OCI-LY1 (cell line): ENCODE results near the gene LETMD1.

Experiments used
- EZH2 ChIP-seq: fragments of 200-600 bp; sonication (generic), shearing (Covaris generic); IDR thresholded peaks from 2 replicates; pipeline ENCODE4 v1.8.0; 2017; ENCODE audit warnings: borderline replicate concordance, mixed run types, mild to moderate bottlenecking, antibody characterized with exemption, low read length, moderate library complexity, mixed read lengths
- TF ChIP-seq, protein P1 (sequence below): fragments of 200-600 bp; sonication (generic), shearing (Covaris generic); IDR thresholded peaks from 2 replicates; pipeline ENCODE4 v1.5.1; 2017; ENCODE audit warnings: mild to moderate bottlenecking, antibody characterized with exemption, low read length, moderate library complexity, mixed read lengths

DNA sequence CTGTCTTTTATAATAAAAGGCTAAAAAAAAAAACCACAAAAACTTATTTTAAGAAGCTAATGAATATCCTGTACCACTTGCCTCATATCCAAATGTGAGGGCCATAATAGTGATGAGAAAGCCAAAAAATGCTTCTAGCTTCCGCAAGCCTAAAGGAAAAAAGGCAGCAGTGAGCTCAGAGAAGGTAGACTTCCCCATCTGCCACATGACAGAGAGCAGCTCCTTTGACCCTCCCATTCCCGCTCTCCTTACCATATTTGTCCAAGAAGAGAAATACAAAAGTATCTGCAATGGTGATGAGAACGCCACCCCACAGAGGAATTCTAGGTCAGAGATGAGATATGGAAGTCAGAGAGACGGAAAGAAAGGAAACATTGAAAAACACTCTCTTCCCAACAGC, 49.0 kb upstream of the LETMD1 start:
- no peak for TF ChIP-seq EZH2
- TF ChIP-seq, protein P1, sequence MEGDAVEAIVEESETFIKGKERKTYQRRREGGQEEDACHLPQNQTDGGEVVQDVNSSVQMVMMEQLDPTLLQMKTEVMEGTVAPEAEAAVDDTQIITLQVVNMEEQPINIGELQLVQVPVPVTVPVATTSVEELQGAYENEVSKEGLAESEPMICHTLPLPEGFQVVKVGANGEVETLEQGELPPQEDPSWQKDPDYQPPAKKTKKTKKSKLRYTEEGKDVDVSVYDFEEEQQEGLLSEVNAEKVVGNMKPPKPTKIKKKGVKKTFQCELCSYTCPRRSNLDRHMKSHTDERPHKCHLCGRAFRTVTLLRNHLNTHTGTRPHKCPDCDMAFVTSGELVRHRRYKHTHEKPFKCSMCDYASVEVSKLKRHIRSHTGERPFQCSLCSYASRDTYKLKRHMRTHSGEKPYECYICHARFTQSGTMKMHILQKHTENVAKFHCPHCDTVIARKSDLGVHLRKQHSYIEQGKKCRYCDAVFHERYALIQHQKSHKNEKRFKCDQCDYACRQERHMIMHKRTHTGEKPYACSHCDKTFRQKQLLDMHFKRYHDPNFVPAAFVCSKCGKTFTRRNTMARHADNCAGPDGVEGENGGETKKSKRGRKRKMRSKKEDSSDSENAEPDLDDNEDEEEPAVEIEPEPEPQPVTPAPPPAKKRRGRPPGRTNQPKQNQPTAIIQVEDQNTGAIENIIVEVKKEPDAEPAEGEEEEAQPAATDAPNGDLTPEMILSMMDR, result no peak
